ENCODE results near the gene ATXN7L1.

GRCh38 chr7:105622106-105622731 lies 254.2 kb downstream of the ATXN7L1 start:
- TF ChIP-seq CTCF (IDR thresholded peaks at IDR 0.05; ENCODE audit: low read depth, low read length) (no peak), EZH2phosphoT487 (IDR thresholded peaks at IDR 0.05; ENCODE audit: low read depth) (no peak)

Data from OCI-LY3 (cell line).